ENCODE results near the gene ATP10D. TPM values are rescaled to one million over a fixed set of nuclear protein-coding genes. Genes with fewer than 3 reads are reported as not detected.

ATP10D gene
- total RNA-seq, 1 donor from 2014 or later, result 34.9 TPM

- Mint-ChIP-seq H3K27me3 (ENCODE audit: low read depth) (no peaks in the 10 kb centered on the region), H3K27ac (no peak overlapping the region), H3K4me3 (no peak overlapping the region), H3K36me3 (peaks cover 72% of the 10 kb centered on the region), H3K4me1 (peaks cover 10% of the 10 kb centered on the region), H3K9me3 (peaks cover 52% of the 10 kb centered on the region)
- TF ChIP-seq CTCF (IDR thresholded peaks at IDR 0.05; ENCODE audit: unreplicated experiment), result no peak
- DNase-seq (ENCODE audit: low spot score in 2 of 2, unreplicated experiment in 2 of 2), result no peak
Measured at GRCh38 chr4:47531954-47532321, 46.9 kb downstream of the ATP10D start.

GRCh38 chr4:47532658-47533057, 47.6 kb downstream of the ATP10D start:
- Mint-ChIP-seq H3K27ac (no peak overlapping the region), H3K9me3 (peaks cover 45% of the 10 kb centered on the region), H3K36me3 (peaks cover 67% of the 10 kb centered on the region), H3K4me3 (no peak overlapping the region), H3K4me1 (peaks cover 10% of the 10 kb centered on the region), H3K27me3 (ENCODE audit: low read depth) (no peaks in the 10 kb centered on the region)
- TF ChIP-seq CTCF (IDR thresholded peaks at IDR 0.05; ENCODE audit: unreplicated experiment), result no peak
- no peak for DNase-seq (ENCODE audit: low spot score in 2 of 2, unreplicated experiment in 2 of 2)

GRCh38 chr4:47533689-47534347, 48.7 kb downstream of the ATP10D start:
- H3K36me3 Mint-ChIP-seq, result peaks cover 56% of the 10 kb centered on the region
- no peak overlapping the region for H3K27ac Mint-ChIP-seq
- TF ChIP-seq CTCF (IDR thresholded peaks at IDR 0.05; ENCODE audit: unreplicated experiment), result no peak
- H3K9me3 Mint-ChIP-seq, result peaks cover 35% of the 10 kb centered on the region
- DNase-seq (ENCODE audit: low spot score in 2 of 2, unreplicated experiment in 2 of 2), result no peak
- H3K27me3 Mint-ChIP-seq (ENCODE audit: low read depth), result no peaks in the 10 kb centered on the region
- peaks cover 10% of the 10 kb centered on the region for H3K4me1 Mint-ChIP-seq
- H3K4me3 Mint-ChIP-seq, result no peak overlapping the region

- Mint-ChIP-seq H3K27me3 (ENCODE audit: low read depth) (no peaks in the 10 kb centered on the region), H3K9me3 (peaks cover 25% of the 10 kb centered on the region), H3K4me1 (peaks cover 10% of the 10 kb centered on the region), H3K4me3 (no peak overlapping the region), H3K27ac (no peak overlapping the region), H3K36me3 (peaks cover 47% of the 10 kb centered on the region)
- no peak for TF ChIP-seq CTCF (IDR thresholded peaks at IDR 0.05; ENCODE audit: unreplicated experiment)
- no peak for DNase-seq (ENCODE audit: low spot score in 2 of 2, unreplicated experiment in 2 of 2)
Measured at GRCh38 chr4:47534772-47535171, 49.7 kb downstream of the ATP10D start.

- Mint-ChIP-seq H3K27ac (no peak overlapping the region), H3K9me3 (peaks cover 21% of the 10 kb centered on the region), H3K4me1 (peaks cover 10% of the 10 kb centered on the region), H3K4me3 (no peak overlapping the region), H3K36me3 (peaks cover 41% of the 10 kb centered on the region), H3K27me3 (ENCODE audit: low read depth) (no peaks in the 10 kb centered on the region)
- no peak for DNase-seq (ENCODE audit: low spot score in 2 of 2, unreplicated experiment in 2 of 2)
- no peak for TF ChIP-seq CTCF (IDR thresholded peaks at IDR 0.05; ENCODE audit: unreplicated experiment)
Measured at GRCh38 chr4:47535567-47536147, 50.6 kb downstream of the ATP10D start.

Measured in mesothelial cell of epicardium (in vitro differentiated cells).